Measurements from ENCODE around the gene PXMP4. TPM values are rescaled to one million over a fixed set of nuclear protein-coding genes. Genes with fewer than 3 reads are reported as not detected.

Gene PXMP4
- total RNA-seq, 1 experiment from 2014 or later = 7.5 TPM

GRCh38 chr20:33667245-33667675 lies 52.9 kb downstream of the PXMP4 start:
- Histone ChIP-seq H3K9me3 (ENCODE audit: low read depth, low read length, poor library complexity, severe bottlenecking) (no peaks in the 10 kb centered on the region), H3K27ac (ENCODE audit: low read depth, low read length, poor library complexity, severe bottlenecking) (peak overlapping the region; percentile 29), H3K36me3 (ENCODE audit: insufficient read depth, low read length, poor library complexity, severe bottlenecking) (peaks cover 16% of the 10 kb centered on the region), H3K4me1 (ENCODE audit: insufficient read depth, low read length, poor library complexity, severe bottlenecking) (peaks cover 40% of the 10 kb centered on the region), H3K27me3 (replicated peaks; ENCODE audit: insufficient read depth, low read depth, low read length, poor library complexity) (no peaks in the 10 kb centered on the region), H3K4me3 (ENCODE audit: low read depth, low read length, poor library complexity, severe bottlenecking) (peak overlapping the region; percentile 48)
- ChIA-PET CTCF (interaction anchor here (0.6 to 1.1 kb wide), 2 partner anchors 214 to 1146 kb away, joined by 3 to 5 read pairs; no protein-coding TSS in a partner anchor), POLR2A (ENCODE audit: low non-redundant PET) (no interaction called here)
- no peak for TF ChIP-seq EZH2 (IDR thresholded peaks at IDR 0.05; ENCODE audit: borderline replicate concordance, low read depth, low read length, poor library complexity, severe bottlenecking)
- TF ChIP-seq CTCF (conservative IDR thresholded peaks at IDR 0.05; ENCODE audit: low read depth, low read length) = no peak
- intact Hi-C loops (cut with micrococcal nuclease; ENCODE audit: unreplicated experiment) = loop anchor here (5.0 kb wide), 1 partner anchor 460 kb away; no protein-coding TSS in a partner anchor
- peak; percentile 46 for DNase-seq (ENCODE audit: low spot score)
- BruUV-seq (replicated peaks) = no TSS peak

GRCh38 chr20:33666293-33667244 lies 53.5 kb downstream of the PXMP4 start, which contains the start of gene ACTL10:
TSS of gene ACTL10 (plus strand) at chr20:33666943. CDS start at chr20:33667498, 555 bp downstream.
- H3K27ac ChIP-seq (ENCODE audit: low read depth, low read length, poor library complexity, severe bottlenecking) = peak within 1 kb of the TSS; percentile 29
- TF ChIP-seq CTCF (conservative IDR thresholded peaks at IDR 0.05; ENCODE audit: low read depth, low read length) = no peak
- BruUV-seq (replicated peaks) = no TSS peak
- peak within 1 kb of the TSS; percentile 48 for H3K4me3 ChIP-seq (ENCODE audit: low read depth, low read length, poor library complexity, severe bottlenecking)
- ChIA-PET POLR2A (ENCODE audit: low non-redundant PET) (no interaction called here), CTCF (interaction anchor here (0.5 to 1.1 kb wide), 3 partner anchors 29 to 1145 kb away, joined by 3 to 14 read pairs (median 5); no protein-coding TSS in a partner anchor)
- intact Hi-C loops (cut with micrococcal nuclease; ENCODE audit: unreplicated experiment) = loop anchor here (5.0 kb wide), 1 partner anchor 461 kb away; no protein-coding TSS in a partner anchor
- peaks cover 16% of the 10 kb centered on the region for H3K36me3 ChIP-seq (ENCODE audit: insufficient read depth, low read length, poor library complexity, severe bottlenecking)
- DNase-seq (ENCODE audit: low spot score) = peak; percentile 80
- H3K9me3 ChIP-seq (ENCODE audit: low read depth, low read length, poor library complexity, severe bottlenecking) = no peaks in the 10 kb centered on the region
- peaks cover 34% of the 10 kb centered on the region for H3K4me1 ChIP-seq (ENCODE audit: insufficient read depth, low read length, poor library complexity, severe bottlenecking)
- H3K27me3 ChIP-seq (replicated peaks; ENCODE audit: insufficient read depth, low read depth, low read length, poor library complexity) = no peaks in the 10 kb centered on the region

DNA sequence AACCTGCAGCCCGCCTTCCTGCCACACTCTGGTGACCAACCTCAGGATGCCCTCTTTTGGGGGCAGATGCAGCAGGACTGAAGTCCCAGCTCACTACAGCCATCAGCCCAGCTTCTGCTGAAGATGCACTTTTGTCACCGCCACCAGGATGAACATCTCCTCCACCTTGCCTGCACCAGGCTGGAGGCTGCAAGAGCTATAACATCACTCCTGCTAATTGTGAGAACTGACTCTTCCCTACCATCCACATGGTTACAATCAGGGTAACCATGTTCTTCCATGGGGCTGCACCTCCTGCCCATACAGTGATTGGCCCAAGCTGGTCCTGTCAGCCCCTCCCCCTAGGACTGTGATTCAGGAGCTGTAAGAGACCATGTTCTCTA lies 55.4 kb downstream of the PXMP4 start:
- CTCF ChIA-PET = interaction anchor here (0.6 kb wide), 1 partner anchor 208 kb away, joined by 6 read pairs; no protein-coding TSS in a partner anchor
- Histone ChIP-seq H3K9me3 (ENCODE audit: low read depth, low read length, poor library complexity, severe bottlenecking) (no peaks in the 10 kb centered on the region), H3K36me3 (ENCODE audit: insufficient read depth, low read length, poor library complexity, severe bottlenecking) (peaks cover 14% of the 10 kb centered on the region), H3K27ac (ENCODE audit: low read depth, low read length, poor library complexity, severe bottlenecking) (no peak overlapping the region), H3K4me1 (ENCODE audit: insufficient read depth, low read length, poor library complexity, severe bottlenecking) (peaks cover 27% of the 10 kb centered on the region), H3K4me3 (ENCODE audit: low read depth, low read length, poor library complexity, severe bottlenecking) (no peak overlapping the region), H3K27me3 (replicated peaks; ENCODE audit: insufficient read depth, low read depth, low read length, poor library complexity) (no peaks in the 10 kb centered on the region)
- POLR2A ChIA-PET (ENCODE audit: low non-redundant PET) = no interaction called here
- TF ChIP-seq CTCF (conservative IDR thresholded peaks at IDR 0.05; ENCODE audit: low read depth, low read length) (no peak), EZH2 (IDR thresholded peaks at IDR 0.05; ENCODE audit: borderline replicate concordance, low read depth, low read length, poor library complexity, severe bottlenecking) (no peak)
- no peak for DNase-seq (ENCODE audit: low spot score)
- no TSS peak for BruUV-seq (replicated peaks)
- intact Hi-C loops (cut with micrococcal nuclease; ENCODE audit: unreplicated experiment) = loop anchor here (5.0 kb wide), 2 partner anchors 463 to 473 kb away; no protein-coding TSS in a partner anchor

Measured in A673 (cell line).